ENCODE data around the gene OXSR1. TPM values are rescaled to one million over a fixed set of nuclear protein-coding genes. Genes with fewer than 3 reads are reported as not detected.

The OXSR1 gene
- 64.9 and 65.2 TPM in 2 replicates for total RNA-seq

GRCh38 chr3:38164952-38165721, at the start of gene OXSR1:
TSS of gene OXSR1 (plus strand) at chr3:38165537. CDS start at chr3:38165877, 340 bp downstream.
- intact Hi-C loops (cut with micrococcal nuclease): loop anchor here (1.0 to 10.0 kb wide), 7 partner anchors 13 to 1240 kb away; partner anchors contain the start of genes ACAA1, EPM2AIP1, MLH1 and RPSA

GRCh38 chr3:38115645-38116427, 49.5 kb upstream of the OXSR1 start:
- intact Hi-C loops (cut with micrococcal nuclease): no loop called here

- intact Hi-C loops (cut with micrococcal nuclease): no loop called here
Measured at GRCh38 chr3:38116471-38117162, 48.7 kb upstream of the OXSR1 start.

- intact Hi-C loops (cut with micrococcal nuclease): no loop called here
Measured at GRCh38 chr3:38117163-38117716, 48.1 kb upstream of the OXSR1 start.

- intact Hi-C loops (cut with micrococcal nuclease): loop anchor here (1.0 to 2.0 kb wide), 3 partner anchors 179 to 361 kb away; partner anchors contain the start of gene XYLB
Measured at GRCh38 chr3:38117748-38118420, 47.5 kb upstream of the OXSR1 start.

GRCh38 chr3:38118421-38119247, 46.7 kb upstream of the OXSR1 start:
- intact Hi-C loops (cut with micrococcal nuclease): loop anchor here (1.0 to 2.0 kb wide), 3 partner anchors 178 to 361 kb away; partner anchors contain the start of gene XYLB

- intact Hi-C loops (cut with micrococcal nuclease): loop anchor here (2.0 kb wide), 2 partner anchors 178 to 228 kb away; partner anchors contain the start of gene XYLB
Measured at GRCh38 chr3:38119248-38119544, 46.1 kb upstream of the OXSR1 start.

GRCh38 chr3:38119821-38120692, 45.3 kb upstream of the OXSR1 start:
- intact Hi-C loops (cut with micrococcal nuclease): loop anchor here (2.0 kb wide), 2 partner anchors 177 to 227 kb away; partner anchors contain the start of gene XYLB

- intact Hi-C loops (cut with micrococcal nuclease): no loop called here
Measured at GRCh38 chr3:38120693-38121450, 44.5 kb upstream of the OXSR1 start.

GRCh38 chr3:38121451-38121831, 43.9 kb upstream of the OXSR1 start:
- intact Hi-C loops (cut with micrococcal nuclease): no loop called here

GRCh38 chr3:38121832-38122461, 43.4 kb upstream of the OXSR1 start:
- intact Hi-C loops (cut with micrococcal nuclease): no loop called here

- intact Hi-C loops (cut with micrococcal nuclease): no loop called here
Measured at GRCh38 chr3:38122712-38123290, 42.5 kb upstream of the OXSR1 start.

GRCh38 chr3:38124324-38125122, 40.8 kb upstream of the OXSR1 start:
- intact Hi-C loops (cut with micrococcal nuclease): no loop called here

GRCh38 chr3:38125305-38126120, 39.8 kb upstream of the OXSR1 start:
- intact Hi-C loops (cut with micrococcal nuclease): no loop called here

GRCh38 chr3:38126121-38126892, 39.0 kb upstream of the OXSR1 start:
- intact Hi-C loops (cut with micrococcal nuclease): no loop called here
